Body of pancreas (tissue), 4 donors: Measurements from ENCODE around the gene BCL10. TPM values are rescaled to one million over a fixed set of nuclear protein-coding genes. Genes with fewer than 3 reads are reported as not detected.

Source experiments
- ATAC-seq: fragments of 150-250 bp; one replicate; pipeline ENCODE4 v1.9.1; 2016
- DNase-seq, 4 donors: peaks; one replicate each; pipeline ENCODE4 v3.0.0-alpha.2; 2019
- H3K27ac ChIP-seq, 4 donors: fragments of 200-600 bp; sonication (generic); 1 replicate in 3 of 4; 2 replicates in 1 of 4; pipeline versions ENCODE4 v1.5.1 to v1.6.1; 2016 to 2019; ENCODE audit warnings: mild to moderate bottlenecking in 1 of 4, mixed read lengths in 1 of 4, moderate library complexity in 1 of 4
- H3K27me3 ChIP-seq, 2 donors: fragments of 200-600 bp; sonication (generic); one replicate each; pipeline ENCODE4 v1.6.0; 2016; ENCODE audit warnings: mild to moderate bottlenecking in 1 of 2
- H3K36me3 ChIP-seq, 2 donors: fragments of 200-600 bp; sonication (generic); replicated peaks in 1 of 2; 2 replicates each; pipeline ENCODE4 v1.5.1; 2016; ENCODE audit warnings: low read depth in 2 of 2; ENCODE audit not compliant: insufficient read depth in 1 of 2
- H3K4me1 ChIP-seq: fragments of 200-600 bp; sonication (generic); one replicate; pipeline ENCODE4 v1.6.0; 2016
- H3K4me3 ChIP-seq, 2 donors: fragments of 200-600 bp; sonication (generic); 1 replicate in 1 of 2; 2 replicates in 1 of 2; pipeline ENCODE4 v1.5.1; 2016 to 2019
- H3K9me3 ChIP-seq, 3 donors: fragments of 200-600 bp; sonication (generic); 1 replicate in 2 of 3; 2 replicates in 1 of 3; pipeline ENCODE4 v1.5.1; 2016
- POLR2A ChIP-seq, 3 donors: fragments of 450-650 bp; IDR thresholded peaks; one replicate each; pipeline ENCODE4 v1.6.1; 2016; ENCODE audit warnings: antibody characterized with exemption in 3 of 3, mild to moderate bottlenecking in 2 of 3
- WGBS, 2 donors: methylation state at CpG; one replicate each; pipeline ENCODE4 v1.1.5; 2017; 5-methylcytosine and 5-hydroxymethylcytosine counted together
- intact Hi-C: fragments of 100-400 bp; cut with DNase I; formaldehyde crosslinking; loops from one replicate; pipeline ENCODE4 v1.15.1; 2023
- small RNA-seq: library from RNA; depleted of rRNA; stranded (forward); fragments of <200 nt; gene quantifications from one replicate; pipeline ENCODE3, GENCODE V24; 2016
- total RNA-seq, 2 donors: library from RNA; depleted of rRNA; stranded (reverse); fragments of >200 nt; gene quantifications; one replicate each; pipeline ENCODE4 v1.1.0, GENCODE V29; 2016
- TF ChIP-seq, protein P1 (sequence below), 7 experiments: fragments of 450-650 bp in 4 of 7; fragments of 200-600 bp in 3 of 7; sonication (generic) in 3 of 7; IDR thresholded peaks; one replicate each; pipeline ENCODE4 v1.5.1; 2016 to 2019; ENCODE audit warnings: antibody characterized with exemption in 7 of 7

Gene BCL10
- total RNA-seq, 2 donors from 2014 or later, result 4.9 to 9.3 TPM

DNA sequence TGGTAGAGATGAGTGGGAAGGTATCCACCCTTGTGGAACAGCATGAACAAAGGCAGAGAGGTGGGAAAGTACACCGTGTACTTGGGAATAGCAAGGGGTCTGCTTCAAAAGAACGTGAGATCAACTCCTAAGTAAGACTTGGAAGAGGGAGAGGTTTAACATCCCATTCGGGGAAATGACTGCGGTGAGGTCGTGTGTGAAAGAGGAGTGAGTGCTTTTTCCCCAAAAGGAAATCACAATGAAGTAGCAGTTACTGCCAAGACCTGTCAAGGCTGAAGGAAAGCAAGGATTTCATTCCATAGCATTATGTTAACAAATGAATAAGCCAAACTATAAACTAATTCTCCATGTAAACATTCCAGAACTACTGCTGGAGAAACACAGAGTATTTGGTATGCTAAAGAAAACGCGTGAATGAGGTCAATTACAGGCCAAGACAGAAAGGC, 55.7 kb downstream of the BCL10 start:
- H3K27ac ChIP-seq, result no peak overlapping the region
- H3K9me3 ChIP-seq, result no peaks in the 10 kb centered on the region
- H3K4me1 ChIP-seq, result peaks cover 37% of the 10 kb centered on the region
- TF ChIP-seq, protein P1, sequence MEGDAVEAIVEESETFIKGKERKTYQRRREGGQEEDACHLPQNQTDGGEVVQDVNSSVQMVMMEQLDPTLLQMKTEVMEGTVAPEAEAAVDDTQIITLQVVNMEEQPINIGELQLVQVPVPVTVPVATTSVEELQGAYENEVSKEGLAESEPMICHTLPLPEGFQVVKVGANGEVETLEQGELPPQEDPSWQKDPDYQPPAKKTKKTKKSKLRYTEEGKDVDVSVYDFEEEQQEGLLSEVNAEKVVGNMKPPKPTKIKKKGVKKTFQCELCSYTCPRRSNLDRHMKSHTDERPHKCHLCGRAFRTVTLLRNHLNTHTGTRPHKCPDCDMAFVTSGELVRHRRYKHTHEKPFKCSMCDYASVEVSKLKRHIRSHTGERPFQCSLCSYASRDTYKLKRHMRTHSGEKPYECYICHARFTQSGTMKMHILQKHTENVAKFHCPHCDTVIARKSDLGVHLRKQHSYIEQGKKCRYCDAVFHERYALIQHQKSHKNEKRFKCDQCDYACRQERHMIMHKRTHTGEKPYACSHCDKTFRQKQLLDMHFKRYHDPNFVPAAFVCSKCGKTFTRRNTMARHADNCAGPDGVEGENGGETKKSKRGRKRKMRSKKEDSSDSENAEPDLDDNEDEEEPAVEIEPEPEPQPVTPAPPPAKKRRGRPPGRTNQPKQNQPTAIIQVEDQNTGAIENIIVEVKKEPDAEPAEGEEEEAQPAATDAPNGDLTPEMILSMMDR (IDR thresholded peaks at IDR 0.05), result no peak
- no peak for TF ChIP-seq POLR2A (IDR thresholded peaks at IDR 0.05)
- H3K36me3 ChIP-seq, result no peaks in the 10 kb centered on the region
- intact Hi-C loops, result no loop called here
- H3K27me3 ChIP-seq, result no peaks in the 10 kb centered on the region
- ATAC-seq, result no peak
- WGBS, 2 donors, result 51 to 56% methylated on average over 7 of the region's 7 CpGs
- no peak overlapping the region for H3K4me3 ChIP-seq
- DNase-seq, result no peak

DNA sequence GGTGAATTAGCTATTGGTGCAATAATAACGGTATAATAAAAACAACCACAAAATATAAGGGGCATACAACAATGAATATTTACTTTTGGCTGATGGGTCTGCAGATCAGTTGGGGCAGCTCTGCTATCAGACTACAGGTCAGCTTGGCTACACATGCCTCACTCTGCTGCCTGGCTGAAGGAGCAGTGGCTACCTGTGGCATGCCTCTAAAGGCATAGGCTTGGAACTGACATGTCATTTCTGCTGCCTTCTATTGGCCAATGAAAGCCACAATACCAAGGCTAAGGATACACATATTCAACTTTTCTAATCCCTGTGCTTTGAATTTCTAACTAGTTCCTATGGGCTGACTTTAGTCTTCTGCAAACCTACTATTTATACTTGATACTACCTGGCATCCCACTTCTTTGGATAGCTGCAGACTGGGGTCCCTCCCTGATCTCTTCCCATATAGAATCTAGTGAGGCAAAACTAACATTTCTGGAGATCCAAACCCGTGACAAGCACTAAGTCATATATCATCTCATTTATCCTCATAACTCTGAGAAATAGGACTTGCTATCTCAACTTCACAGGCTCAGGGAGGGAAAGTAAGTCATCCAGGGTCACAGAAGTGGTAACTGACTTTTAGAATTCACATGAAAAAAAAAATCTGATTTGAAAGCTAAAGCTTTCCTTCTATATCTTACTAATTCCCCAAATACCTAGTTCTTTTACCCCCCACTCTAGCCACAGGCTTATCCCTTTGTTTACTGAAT, 56.4 kb downstream of the BCL10 start:
- Histone ChIP-seq H3K27ac (no peak overlapping the region), H3K27me3 (no peaks in the 10 kb centered on the region), H3K4me1 (peaks cover 30% of the 10 kb centered on the region), H3K9me3 (no peaks in the 10 kb centered on the region), H3K4me3 (no peak overlapping the region), H3K36me3 (no peaks in the 10 kb centered on the region)
- TF ChIP-seq, protein P1 (IDR thresholded peaks at IDR 0.05), result no peak
- intact Hi-C loops, result no loop called here
- 79 to 93% methylated on average over 2 of the region's 2 CpGs for WGBS, 2 donors
- DNase-seq (no peak), ATAC-seq (no peak)

DNA sequence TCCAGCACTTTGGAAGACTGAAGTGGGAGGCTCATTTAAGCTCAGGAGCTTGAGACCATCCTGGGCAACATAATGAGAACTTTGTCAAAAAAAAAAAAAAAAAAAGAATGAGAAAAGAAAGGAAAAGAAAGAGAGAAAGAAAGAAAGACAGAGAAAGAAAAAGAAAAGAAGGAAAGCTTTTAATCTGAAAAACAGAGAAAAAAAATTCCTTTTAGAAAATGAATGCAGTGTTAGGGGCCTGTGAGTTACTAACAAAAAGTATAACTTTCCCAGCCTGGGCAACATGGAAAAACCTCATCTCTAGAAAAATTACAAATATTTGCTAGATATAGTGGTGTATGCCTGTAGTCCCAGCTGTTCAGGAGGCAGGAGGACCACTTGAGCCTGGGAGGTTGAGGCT, 59.7 kb downstream of the BCL10 start:
- Histone ChIP-seq H3K4me3 (no peak overlapping the region), H3K27ac (no peak overlapping the region), H3K4me1 (no peaks in the 10 kb centered on the region), H3K27me3 (no peaks in the 10 kb centered on the region), H3K36me3 (no peaks in the 10 kb centered on the region), H3K9me3 (no peaks in the 10 kb centered on the region)
- no peak for TF ChIP-seq POLR2A (IDR thresholded peaks at IDR 0.05)
- TF ChIP-seq, protein P1 (IDR thresholded peaks at IDR 0.05), result no peak
- DNase-seq, result no peak
- no peak for ATAC-seq
- intact Hi-C loops, result no loop called here

Small RNAs within 50 kb of the gene (small RNA-seq; reads per million reads assigned to genes)
- not detected for gene RF00019

Other genes starting within 250 kb of the BCL10 start
- 10 to 100 TPM; 15.8 to 17.5 TPM for gene MCOLN3, start 228.1 kb downstream of the BCL10 start, total RNA-seq
- 10 to 100 TPM; 12.2 to 17.5 TPM for gene SYDE2, start 75.6 kb downstream of the BCL10 start, total RNA-seq
- 10 to 100 TPM in 1 of 2 donors, 1 to 10 TPM in 1; 6.6 to 20.2 TPM for gene C1orf52, start 17.0 kb downstream of the BCL10 start, total RNA-seq
- gene DDAH1, start 188.5 kb upstream of the BCL10 start, total RNA-seq, result 10 to 100 TPM; 11.2 to 31.4 TPM